ENCODE data around the gene CHD1.

DNA sequence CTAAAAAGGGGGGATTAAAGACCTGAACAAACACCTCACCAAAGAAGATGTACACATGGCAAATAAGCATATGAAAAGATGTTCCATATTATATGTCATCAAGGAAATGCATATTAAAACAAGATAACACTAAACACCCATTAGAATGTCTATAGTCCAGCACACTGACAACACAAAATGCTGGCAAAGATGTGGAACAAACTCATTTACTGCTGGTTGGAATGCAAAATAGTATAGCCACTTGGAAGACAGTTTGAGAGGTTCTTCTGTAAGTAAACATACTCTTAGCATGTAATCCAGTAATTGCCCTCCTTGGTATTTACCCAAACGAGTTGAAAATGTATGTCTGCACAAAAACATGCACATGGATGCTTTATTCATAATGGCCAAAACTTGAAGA is 81.8 kb downstream of the CHD1 start:
- TF ChIP-seq, protein P1, sequence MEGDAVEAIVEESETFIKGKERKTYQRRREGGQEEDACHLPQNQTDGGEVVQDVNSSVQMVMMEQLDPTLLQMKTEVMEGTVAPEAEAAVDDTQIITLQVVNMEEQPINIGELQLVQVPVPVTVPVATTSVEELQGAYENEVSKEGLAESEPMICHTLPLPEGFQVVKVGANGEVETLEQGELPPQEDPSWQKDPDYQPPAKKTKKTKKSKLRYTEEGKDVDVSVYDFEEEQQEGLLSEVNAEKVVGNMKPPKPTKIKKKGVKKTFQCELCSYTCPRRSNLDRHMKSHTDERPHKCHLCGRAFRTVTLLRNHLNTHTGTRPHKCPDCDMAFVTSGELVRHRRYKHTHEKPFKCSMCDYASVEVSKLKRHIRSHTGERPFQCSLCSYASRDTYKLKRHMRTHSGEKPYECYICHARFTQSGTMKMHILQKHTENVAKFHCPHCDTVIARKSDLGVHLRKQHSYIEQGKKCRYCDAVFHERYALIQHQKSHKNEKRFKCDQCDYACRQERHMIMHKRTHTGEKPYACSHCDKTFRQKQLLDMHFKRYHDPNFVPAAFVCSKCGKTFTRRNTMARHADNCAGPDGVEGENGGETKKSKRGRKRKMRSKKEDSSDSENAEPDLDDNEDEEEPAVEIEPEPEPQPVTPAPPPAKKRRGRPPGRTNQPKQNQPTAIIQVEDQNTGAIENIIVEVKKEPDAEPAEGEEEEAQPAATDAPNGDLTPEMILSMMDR (conservative IDR thresholded peaks at IDR 0.05): no peak
- no peak for TF ChIP-seq ZFX (IDR thresholded peaks at IDR 0.05)

All from C4-2B (cell line).